H9 (cell line): ENCODE data around the gene NACC2. TPM values are rescaled to one million over a fixed set of nuclear protein-coding genes. Genes with fewer than 3 reads are reported as not detected.

ENCODE experiments used
- DNase-seq: peaks from one replicate; pipeline ENCODE4 v3.0.0-alpha.2; 2017
- H2AFZ ChIP-seq: one replicate; pipeline ENCODE4 v1.6.1; 2013; ENCODE audit warnings: mild to moderate bottlenecking, low read length, control low read depth, moderate library complexity
- H2AK5ac ChIP-seq: 2 replicates; pipeline ENCODE4 v1.6.1; 2013; ENCODE audit warnings: low read length, control low read depth, mixed read lengths; ENCODE audit not compliant: insufficient read length
- H2BK120ac ChIP-seq: one replicate; pipeline ENCODE4 v1.6.1; 2013; ENCODE audit warnings: low read depth, mild to moderate bottlenecking, low read length, control low read depth, inconsistent platforms; ENCODE audit not compliant: poor library complexity, severe bottlenecking
- H2BK12ac ChIP-seq: 2 replicates; pipeline ENCODE4 v1.6.1; 2013; ENCODE audit warnings: low read length, control low read depth, mixed read lengths, low read depth; ENCODE audit not compliant: insufficient read length
- H2BK15ac ChIP-seq: 2 replicates; pipeline ENCODE4 v1.6.1; 2013; ENCODE audit warnings: low read depth, low read length, control low read depth
- H2BK20ac ChIP-seq: one replicate; pipeline ENCODE4 v1.6.1; 2013; ENCODE audit warnings: low read depth, mild to moderate bottlenecking, low read length, control low read depth, inconsistent platforms; ENCODE audit not compliant: poor library complexity, severe bottlenecking
- H2BK5ac ChIP-seq: 2 replicates; pipeline ENCODE4 v1.6.1; 2013; ENCODE audit warnings: low read length, control low read depth, mixed read lengths; ENCODE audit not compliant: insufficient read length
- H3K14ac ChIP-seq: 2 replicates; pipeline ENCODE4 v1.6.1; 2013; ENCODE audit warnings: low read length, control low read depth; ENCODE audit not compliant: insufficient read depth
- H3K18ac ChIP-seq: 2 replicates; pipeline ENCODE4 v1.6.1; 2013; ENCODE audit warnings: low read depth, mild to moderate bottlenecking, mixed read lengths, low read length, control low read depth; ENCODE audit not compliant: insufficient read length
- H3K23ac ChIP-seq: 2 replicates; pipeline ENCODE4 v1.6.1; 2013; ENCODE audit warnings: low read length, control low read depth, mixed read lengths, low read depth; ENCODE audit not compliant: insufficient read length
- H3K23me2 ChIP-seq: 2 replicates; pipeline ENCODE4 v1.6.1; 2013; ENCODE audit warnings: low read depth, mild to moderate bottlenecking, mixed read lengths, low read length, control low read depth; ENCODE audit not compliant: insufficient read length, poor library complexity, severe bottlenecking
- H3K27ac ChIP-seq: 2 replicates; pipeline ENCODE4 v1.5.1; 2013; ENCODE audit warnings: low read length, control low read depth, mixed read lengths, low read depth; ENCODE audit not compliant: insufficient read length
- H3K27me3 ChIP-seq: 2 replicates; pipeline ENCODE4 v1.6.1; 2013; ENCODE audit warnings: low read length, control low read depth, inconsistent platforms; ENCODE audit not compliant: insufficient read depth
- H3K4ac ChIP-seq: 2 replicates; pipeline ENCODE4 v1.6.1; 2013; ENCODE audit warnings: low read depth, mild to moderate bottlenecking, control low read depth, inconsistent platforms, low read length, moderate library complexity
- H3K4me1 ChIP-seq: 2 replicates; pipeline ENCODE4 v1.6.1; 2013; ENCODE audit warnings: low read length, control low read depth, inconsistent platforms; ENCODE audit not compliant: insufficient read depth
- H3K4me2 ChIP-seq: 2 replicates; pipeline ENCODE4 v1.6.1; 2013; ENCODE audit warnings: low read length, control low read depth, mixed read lengths; ENCODE audit not compliant: insufficient read length, insufficient read depth
- H3K56ac ChIP-seq: 2 replicates; pipeline ENCODE4 v1.6.1; 2013; ENCODE audit warnings: low read depth, mild to moderate bottlenecking, mixed read lengths, low read length, control low read depth; ENCODE audit not compliant: insufficient read length
- H3K79me1 ChIP-seq: 2 replicates; pipeline ENCODE4 v1.6.1; 2013; ENCODE audit warnings: low read depth, mild to moderate bottlenecking, moderate library complexity, low read length, control low read depth, inconsistent platforms; ENCODE audit not compliant: insufficient read depth, poor library complexity, severe bottlenecking
- H3K79me2 ChIP-seq: 2 replicates; pipeline ENCODE4 v1.6.1; 2013; ENCODE audit warnings: low read length, control low read depth, inconsistent platforms; ENCODE audit not compliant: insufficient read depth
- H3K9ac ChIP-seq: 2 replicates; pipeline ENCODE4 v1.6.1; 2013; ENCODE audit warnings: low read length, control low read depth, mixed read lengths; ENCODE audit not compliant: insufficient read length; ENCODE audit errors: extremely low read depth
- H3K9me3 ChIP-seq: one replicate; pipeline ENCODE4 v1.6.1; 2013; ENCODE audit warnings: low read depth, low read length, inconsistent platforms; ENCODE audit not compliant: control insufficient read depth
- H3T11ph ChIP-seq: one replicate; pipeline ENCODE4 v1.6.1; 2013; ENCODE audit warnings: mild to moderate bottlenecking, low read length, control low read depth, inconsistent platforms
- H4K20me1 ChIP-seq: one replicate; pipeline ENCODE4 v1.6.1; 2013; ENCODE audit not compliant: control insufficient read depth, insufficient read length, insufficient read depth
- H4K5ac ChIP-seq: 2 replicates; pipeline ENCODE4 v1.6.1; 2013; ENCODE audit warnings: low read depth, mild to moderate bottlenecking, mixed read lengths, low read length, control low read depth; ENCODE audit not compliant: insufficient read length
- H4K8ac ChIP-seq: replicated peaks from 2 replicates; pipeline ENCODE4 v1.6.1; 2013; ENCODE audit warnings: low read length, control low read depth, mixed read lengths, low read depth; ENCODE audit not compliant: insufficient read length
- H4K91ac ChIP-seq: 2 replicates; pipeline ENCODE4 v1.6.1; 2013; ENCODE audit warnings: low read depth, mild to moderate bottlenecking, moderate library complexity, mixed read lengths, low read length, control low read depth; ENCODE audit not compliant: insufficient read length
- H3K27ac Mint-ChIP-seq, 3 experiments: 2 replicates in 2 of 3; 3 replicates in 1 of 3; pipeline ENCODE4 v1.8.0; 2020 to 2021; ENCODE audit warnings: mixed read lengths in 3 of 3, mild to moderate bottlenecking in 1 of 3, moderate library complexity in 1 of 3
- H3K27me3 Mint-ChIP-seq: 2 replicates; pipeline ENCODE4 v1.8.0; 2021; ENCODE audit warnings: low read depth, mild to moderate bottlenecking, moderate library complexity, mixed read lengths
- H3K36me3 Mint-ChIP-seq, 3 experiments: 2 replicates in 2 of 3; 3 replicates in 1 of 3; pipeline ENCODE4 v1.8.0; 2020 to 2021; ENCODE audit warnings: low read depth in 3 of 3, mixed read lengths in 3 of 3; ENCODE audit not compliant: insufficient read depth in 1 of 3
- H3K4me1 Mint-ChIP-seq, 2 experiments: 2 replicates each; pipeline ENCODE4 v1.8.0; 2020; ENCODE audit warnings: mixed read lengths in 2 of 2
- H3K4me3 Mint-ChIP-seq, 2 experiments: 2 replicates in 1 of 2; 3 replicates in 1 of 2; pipeline ENCODE4 v1.8.0; 2020 to 2021; ENCODE audit warnings: mild to moderate bottlenecking in 2 of 2, mixed read lengths in 2 of 2, moderate library complexity in 1 of 2
- H3K9me3 Mint-ChIP-seq, 2 experiments: 2 replicates in 1 of 2; 3 replicates in 1 of 2; pipeline ENCODE4 v1.8.0; 2020; ENCODE audit warnings: mild to moderate bottlenecking in 2 of 2, mixed read lengths in 2 of 2, moderate library complexity in 1 of 2
- WGBS: extraction: QIAGEN DNeasy Blood & Tissue Kit; methylation state at CpG from one replicate; pipeline ENCODE4 v1.1.7; 2013; ENCODE audit warnings: missing lambda C conversion rate, low lambda C conversion rate, mixed read lengths; ENCODE audit not compliant: insufficient read length; ENCODE audit errors: extremely low coverage; 5-methylcytosine and 5-hydroxymethylcytosine counted together
- total RNA-seq: library from RNA; stranded (reverse); gene quantifications from 2 replicates; pipeline ENCODE4 v1.2.1, GENCODE V29; 2021
- TF ChIP-seq, protein P1 (sequence below): fragments of 200-600 bp; sonication (generic); conservative IDR thresholded peaks from 3 replicates; pipeline ENCODE4 v1.8.0; 2021; ENCODE audit warnings: antibody characterized with exemption, mild to moderate bottlenecking

NACC2 gene
- total RNA-seq, 1 experiment from 2014 or later = 11.5 TPM

- H3K36me3 Mint-ChIP-seq = no peaks in the 10 kb centered on the region
- no peak overlapping the region for H2BK12ac ChIP-seq
- H3K79me1 ChIP-seq = no peaks in the 10 kb centered on the region
- H3K27me3 ChIP-seq = no peaks in the 10 kb centered on the region
- no peak overlapping the region for H2BK15ac ChIP-seq
- no peak overlapping the region; a peak in 1 of 5 replicates for H3K4me3 Mint-ChIP-seq
- no peak overlapping the region for H3K4ac ChIP-seq
- H4K8ac ChIP-seq = no peak overlapping the region
- no peaks in the 10 kb centered on the region for H3K79me2 ChIP-seq
- TF ChIP-seq, protein P1, sequence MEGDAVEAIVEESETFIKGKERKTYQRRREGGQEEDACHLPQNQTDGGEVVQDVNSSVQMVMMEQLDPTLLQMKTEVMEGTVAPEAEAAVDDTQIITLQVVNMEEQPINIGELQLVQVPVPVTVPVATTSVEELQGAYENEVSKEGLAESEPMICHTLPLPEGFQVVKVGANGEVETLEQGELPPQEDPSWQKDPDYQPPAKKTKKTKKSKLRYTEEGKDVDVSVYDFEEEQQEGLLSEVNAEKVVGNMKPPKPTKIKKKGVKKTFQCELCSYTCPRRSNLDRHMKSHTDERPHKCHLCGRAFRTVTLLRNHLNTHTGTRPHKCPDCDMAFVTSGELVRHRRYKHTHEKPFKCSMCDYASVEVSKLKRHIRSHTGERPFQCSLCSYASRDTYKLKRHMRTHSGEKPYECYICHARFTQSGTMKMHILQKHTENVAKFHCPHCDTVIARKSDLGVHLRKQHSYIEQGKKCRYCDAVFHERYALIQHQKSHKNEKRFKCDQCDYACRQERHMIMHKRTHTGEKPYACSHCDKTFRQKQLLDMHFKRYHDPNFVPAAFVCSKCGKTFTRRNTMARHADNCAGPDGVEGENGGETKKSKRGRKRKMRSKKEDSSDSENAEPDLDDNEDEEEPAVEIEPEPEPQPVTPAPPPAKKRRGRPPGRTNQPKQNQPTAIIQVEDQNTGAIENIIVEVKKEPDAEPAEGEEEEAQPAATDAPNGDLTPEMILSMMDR = no peak
- no peak overlapping the region for H2BK120ac ChIP-seq
- no CpG with 5 or more reads among the region's 33 CpGs for WGBS
- H3K4me1 Mint-ChIP-seq = peaks cover 7 to 19% of the 10 kb centered on the region in 2 experiments
- no peak overlapping the region for H2BK20ac ChIP-seq
- no peak overlapping the region for H3K9ac ChIP-seq
- H4K20me1 ChIP-seq = no peaks in the 10 kb centered on the region
- no peak overlapping the region for H3T11ph ChIP-seq
- no peak overlapping the region for H3K4me2 ChIP-seq
- no peak overlapping the region for H4K91ac ChIP-seq
- H3K56ac ChIP-seq = no peak overlapping the region
- H3K23ac ChIP-seq = no peak overlapping the region
- H3K27me3 Mint-ChIP-seq = no peaks in the 10 kb centered on the region
- H3K27ac Mint-ChIP-seq = peak overlapping the region in 2 of 3 experiments; percentile 16 to 62; a peak in 4 of 7 replicates
- H2AFZ ChIP-seq = no peak overlapping the region
- no peak overlapping the region for H3K18ac ChIP-seq
- H2BK5ac ChIP-seq = no peak overlapping the region
- H3K23me2 ChIP-seq = no peaks in the 10 kb centered on the region
- H3K14ac ChIP-seq = no peak overlapping the region; the same call in 1 of the 2 replicates
- no peaks in the 10 kb centered on the region for H3K9me3 ChIP-seq
- no peaks in the 10 kb centered on the region for H3K9me3 Mint-ChIP-seq
- no peaks in the 10 kb centered on the region for H3K4me1 ChIP-seq
- peak; percentile 25 for DNase-seq
- no peak overlapping the region for H2AK5ac ChIP-seq
- no peak overlapping the region for H3K27ac ChIP-seq
- no peak overlapping the region for H4K5ac ChIP-seq
These were observed 10.8 kb downstream of the NACC2 start for GRCh38 chr9:136084063-136084944.
